ENCODE results near the gene PRPF19. TPM values are rescaled to one million over a fixed set of nuclear protein-coding genes. Genes with fewer than 3 reads are reported as not detected.

PRPF19 gene
- total and polyA plus RNA-seq, 2 of the 4 experiments (the other 2 are of a cell fraction) = 29.8 to 50.4 TPM

DNA sequence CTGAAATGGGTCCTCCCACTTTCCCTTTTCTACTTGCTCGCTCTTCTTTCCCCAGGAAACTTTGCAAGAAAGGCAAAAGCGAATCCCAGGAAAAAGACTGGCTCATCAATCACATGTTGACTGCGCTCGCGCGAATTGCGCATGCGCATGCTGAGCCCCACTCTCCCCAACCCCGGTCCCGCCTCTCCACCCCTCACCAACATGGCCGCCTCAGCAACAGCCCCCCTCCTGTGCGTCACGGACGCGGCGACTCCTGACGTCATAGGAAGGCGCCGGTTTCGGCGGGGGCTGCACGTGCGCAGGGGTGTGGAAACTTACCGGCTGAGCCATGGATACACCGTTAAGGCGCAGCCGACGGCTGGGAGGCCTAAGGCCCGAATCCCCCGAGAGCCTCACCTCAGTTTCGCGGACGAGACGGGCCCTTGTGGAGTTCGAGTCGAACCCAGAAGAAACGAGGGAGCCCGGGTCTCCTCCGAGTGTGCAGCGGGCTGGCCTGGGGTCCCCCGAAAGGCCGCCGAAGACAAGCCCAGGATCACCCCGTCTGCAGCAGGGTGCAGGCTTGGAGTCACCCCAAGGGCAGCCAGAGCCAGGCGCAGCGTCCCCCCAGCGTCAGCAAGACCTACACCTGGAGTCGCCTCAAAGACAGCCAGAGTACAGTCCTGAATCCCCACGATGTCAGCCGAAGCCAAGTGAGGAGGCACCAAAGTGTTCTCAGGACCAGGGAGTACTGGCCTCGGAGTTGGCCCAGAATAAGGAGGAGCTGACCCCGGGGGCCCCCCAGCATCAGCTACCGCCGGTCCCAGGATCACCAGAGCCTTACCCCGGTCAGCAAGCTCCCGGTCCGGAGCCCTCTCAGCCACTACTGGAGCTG, 64.4 kb downstream of the PRPF19 start, which contains the start of gene CCDC86:
TSS of gene CCDC86 (plus strand) at position 317 of the 871 bp plus-strand sequence. CDS start at position 329, 12 bp downstream.
- Histone ChIP-seq H2AK9ac (replicated peaks; ENCODE audit: low read depth, low read length, poor library complexity) (peak within 1 kb of the TSS; percentile 97), H4K8ac (ENCODE audit: low read depth in 2 of 2, low read length in 2 of 2) (peak within 1 kb of the TSS; percentile 82 to 95), H3K23ac (ENCODE audit: low read depth, low read length) (peak within 1 kb of the TSS; percentile 41; the same call in 1 of the 2 replicates), H3K9ac (ENCODE audit: low read depth, low read length) (peak within 1 kb of the TSS; percentile 70), H3K18ac (ENCODE audit: low read depth, low read length) (peak within 1 kb of the TSS; percentile 83), H2AK5ac (ENCODE audit: low read depth, low read length) (peak within 1 kb of the TSS; percentile 71), H3K9me3 (ENCODE audit: control insufficient read depth, insufficient read depth, low read length) (no peaks in the 10 kb centered on the region), H3K4me3 (ENCODE audit: insufficient read depth, low read depth, low read length) (peak within 1 kb of the TSS; percentile 69), H3K4ac (ENCODE audit: low read depth, low read length) (peak within 1 kb of the TSS; percentile 76), H2BK5ac (ENCODE audit: low read depth, low read length, poor library complexity, severe bottlenecking) (peak within 1 kb of the TSS; percentile 68), H3K27me3 (ENCODE audit: control insufficient read depth, insufficient read depth, low read length) (peaks cover 9% of the 10 kb centered on the region), H4K5ac (ENCODE audit: low read depth, low read length) (peak within 1 kb of the TSS; percentile 90), H4K91ac (ENCODE audit: insufficient read depth, low read depth, low read length) (peak within 1 kb of the TSS; percentile 63), H3K4me1 (ENCODE audit: control insufficient read depth, insufficient read depth, low read length) (peaks cover 25% of the 10 kb centered on the region), H3K14ac (replicated peaks; ENCODE audit: low read depth, low read length) (peak within 1 kb of the TSS; percentile 53), H3K79me1 (ENCODE audit: low read depth in 1 of 2, low read length in 2 of 2) (peaks cover 19 to 48% of the 10 kb centered on the region in 2 experiments), H3K56ac (ENCODE audit: extremely low read depth, insufficient read depth, low read length) (peak within 1 kb of the TSS; percentile 38; the same call in 1 of the 2 replicates), H2BK120ac (ENCODE audit: low read depth, low read length) (peak within 1 kb of the TSS; percentile 80), H3K27ac (ENCODE audit: insufficient read depth, low read length) (peak within 1 kb of the TSS; percentile 64), H3K9me1 (ENCODE audit: insufficient read depth, low read length) (peaks cover 11% of the 10 kb centered on the region), H2AFZ (replicated peaks; ENCODE audit: low read length, poor library complexity) (peak within 1 kb of the TSS; percentile 98), H2BK15ac (ENCODE audit: low read depth, low read length) (peak within 1 kb of the TSS; percentile 31; the same call in 1 of the 3 replicates), H3K4me2 (ENCODE audit: low read depth, low read length) (peak within 1 kb of the TSS; percentile 75), H3K36me3 (ENCODE audit: control insufficient read depth, insufficient read depth, low read length) (peaks cover 2% of the 10 kb centered on the region), H2BK20ac (ENCODE audit: low read depth, low read length) (peak within 1 kb of the TSS; percentile 23; the same call in 1 of the 2 replicates), H4K20me1 (ENCODE audit: insufficient read depth, low read length) (0 out of 2 replicates have a peak, but pooled peaks cover 12% of the 10 kb centered on the region)
- DNase-seq = peak; percentile 94
- CTCF ChIA-PET = interaction anchor here (1.4 to 1.9 kb wide), 2 partner anchors 11 to 45 kb away, joined by 3 to 9 read pairs; no protein-coding TSS in a partner anchor
- in situ Hi-C loops (cut with MboI; ENCODE audit: low sequenced_read_pairs) = no loop called here
- BruUV-seq (replicated peaks) = no TSS peak
- WGBS, 2 experiments (ENCODE audit: extremely low coverage in 2 of 2, insufficient read length in 1 of 2) = 1% methylated on average over 24 of the region's 57 CpGs; no CpG with 5 or more reads in 1 of the 2 experiments
- POLR2A ChIA-PET (ENCODE audit: unreplicated experiment) = no interaction called here
- ATAC-seq (ENCODE audit: low read depth) = peak; percentile 90
- intact Hi-C loops (cut with micrococcal nuclease) = no loop called here
- dilution Hi-C loops (cut with HindIII; ENCODE audit: low sequenced_read_pairs, unreplicated experiment) = no loop called here
- TF ChIP-seq SMC3 (IDR thresholded peaks at IDR 0.05; ENCODE audit: low read depth, low read length) = no peak
- TF ChIP-seq, protein P1, sequence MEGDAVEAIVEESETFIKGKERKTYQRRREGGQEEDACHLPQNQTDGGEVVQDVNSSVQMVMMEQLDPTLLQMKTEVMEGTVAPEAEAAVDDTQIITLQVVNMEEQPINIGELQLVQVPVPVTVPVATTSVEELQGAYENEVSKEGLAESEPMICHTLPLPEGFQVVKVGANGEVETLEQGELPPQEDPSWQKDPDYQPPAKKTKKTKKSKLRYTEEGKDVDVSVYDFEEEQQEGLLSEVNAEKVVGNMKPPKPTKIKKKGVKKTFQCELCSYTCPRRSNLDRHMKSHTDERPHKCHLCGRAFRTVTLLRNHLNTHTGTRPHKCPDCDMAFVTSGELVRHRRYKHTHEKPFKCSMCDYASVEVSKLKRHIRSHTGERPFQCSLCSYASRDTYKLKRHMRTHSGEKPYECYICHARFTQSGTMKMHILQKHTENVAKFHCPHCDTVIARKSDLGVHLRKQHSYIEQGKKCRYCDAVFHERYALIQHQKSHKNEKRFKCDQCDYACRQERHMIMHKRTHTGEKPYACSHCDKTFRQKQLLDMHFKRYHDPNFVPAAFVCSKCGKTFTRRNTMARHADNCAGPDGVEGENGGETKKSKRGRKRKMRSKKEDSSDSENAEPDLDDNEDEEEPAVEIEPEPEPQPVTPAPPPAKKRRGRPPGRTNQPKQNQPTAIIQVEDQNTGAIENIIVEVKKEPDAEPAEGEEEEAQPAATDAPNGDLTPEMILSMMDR (conservative IDR thresholded peaks at IDR 0.05; ENCODE audit: low read depth, low read length) = no peak
- TF ChIP-seq MAFK (IDR thresholded peaks at IDR 0.05; ENCODE audit: low read depth, low read length) = no peak
- peak; percentile 47; the same call in 1 of the 2 replicates for TF ChIP-seq FOS (IDR thresholded peaks at IDR 0.05; ENCODE audit: low read depth, low read length)
- TF ChIP-seq RFX5 (IDR thresholded peaks at IDR 0.05; ENCODE audit: low read depth, low read length) = no peak
- TF ChIP-seq USF2 (IDR thresholded peaks at IDR 0.05; ENCODE audit: low read depth, low read length) = peak; percentile 85
- peak; percentile 100 for TF ChIP-seq MAZ (IDR thresholded peaks at IDR 0.05; ENCODE audit: borderline replicate concordance, low read depth, low read length)
- peak; percentile 100 for TF ChIP-seq BHLHE40 (IDR thresholded peaks at IDR 0.05; ENCODE audit: low read depth, low read length)
- TF ChIP-seq CEBPB (IDR thresholded peaks at IDR 0.05; ENCODE audit: low read depth, low read length) = 0 out of 2 replicates have a peak, but pooled peaks have one; percentile 10
- 0 out of 2 replicates have a peak, but pooled peaks have one; percentile 19 for TF ChIP-seq NFE2L2 (IDR thresholded peaks at IDR 0.05; ENCODE audit: low read depth, low read length)
- no peak for TF ChIP-seq CHD1 (IDR thresholded peaks at IDR 0.05; ENCODE audit: low read depth, low read length)
- peak; percentile 100 for TF ChIP-seq MXI1 (IDR thresholded peaks at IDR 0.05; ENCODE audit: borderline replicate concordance, low read depth, low read length)
